ENCODE measurements around the gene ZNF850.
A peak's percentile ranks its signal among the peaks of the same experiment; 100 is the strongest.
"Not testable (repeated sequence)": the region's sequence is repeated elsewhere in the genome, so short reads cannot be mapped to it uniquely, and the experiment has no call there.

ZNF850 gene

DNA sequence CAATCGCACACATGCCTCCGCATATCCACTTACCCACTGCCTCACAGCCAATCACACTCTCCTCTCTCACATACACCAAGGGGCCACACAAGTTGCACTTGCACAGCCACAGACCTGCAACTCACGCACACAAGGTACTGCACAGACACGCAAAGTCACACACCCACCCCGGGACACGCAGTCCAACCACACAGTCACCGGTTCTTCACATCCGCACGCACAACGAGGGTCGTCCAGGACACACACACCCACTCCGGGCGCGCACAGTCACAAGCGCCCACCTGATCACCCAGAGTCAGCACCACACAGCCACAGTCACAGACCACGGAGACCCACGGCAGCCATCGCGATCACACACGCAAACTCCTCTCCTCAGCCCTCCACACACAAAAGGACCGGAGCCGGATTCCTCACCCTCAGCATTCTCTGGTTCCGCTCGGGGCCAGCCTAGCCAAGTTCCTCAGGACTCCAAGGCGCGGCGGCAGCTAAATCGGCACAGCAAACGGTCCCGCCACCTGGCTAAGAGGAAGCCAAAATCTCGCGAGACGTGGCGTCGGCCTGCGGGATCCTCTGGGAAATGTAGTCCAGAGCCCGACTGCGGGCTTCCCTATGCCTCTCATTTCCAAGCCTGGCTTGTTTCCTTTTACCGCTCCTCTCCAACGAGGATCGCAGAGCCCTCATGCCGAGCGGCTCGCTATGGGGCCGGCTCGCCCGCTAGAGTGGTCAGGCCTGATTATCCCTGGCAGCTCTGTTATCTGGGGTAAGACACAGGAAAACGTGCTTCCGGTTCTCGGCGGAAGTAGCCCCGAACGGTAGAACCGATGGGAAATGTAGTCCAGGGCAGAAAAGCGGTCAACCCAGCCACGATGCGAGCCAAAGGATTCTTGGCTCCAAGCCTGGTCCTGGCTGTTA, at the start of gene ZNF850:
Gene ZNF850, minus strand, starts transcription at position 497 of the 912 bp plus-strand sequence. CDS start 10,201 bp downstream, outside the sequence.
- DNase-seq (ENCODE audit: low read depth): peak; percentile 87

DNA sequence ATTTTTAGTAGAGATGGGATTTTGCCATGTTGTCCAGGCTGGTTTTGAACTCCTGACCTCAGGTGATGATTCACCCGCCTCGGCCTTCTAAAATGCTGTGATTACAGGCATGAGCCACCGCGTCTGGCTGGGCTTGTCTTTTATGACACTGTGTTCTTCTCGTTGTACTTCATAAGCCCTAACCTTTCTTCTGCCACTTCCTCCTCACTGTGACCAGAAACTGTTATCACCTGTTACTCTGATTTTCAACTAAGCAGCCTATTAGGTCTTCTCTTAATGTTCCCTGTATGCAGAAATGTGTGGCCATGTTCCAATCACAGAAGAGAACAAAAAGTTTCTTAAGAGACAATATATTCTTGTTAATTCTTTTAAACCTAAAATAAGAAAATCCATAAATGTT, 49.2 kb upstream of the ZNF850 start:
- no peak for DNase-seq (ENCODE audit: low read depth)

DNA sequence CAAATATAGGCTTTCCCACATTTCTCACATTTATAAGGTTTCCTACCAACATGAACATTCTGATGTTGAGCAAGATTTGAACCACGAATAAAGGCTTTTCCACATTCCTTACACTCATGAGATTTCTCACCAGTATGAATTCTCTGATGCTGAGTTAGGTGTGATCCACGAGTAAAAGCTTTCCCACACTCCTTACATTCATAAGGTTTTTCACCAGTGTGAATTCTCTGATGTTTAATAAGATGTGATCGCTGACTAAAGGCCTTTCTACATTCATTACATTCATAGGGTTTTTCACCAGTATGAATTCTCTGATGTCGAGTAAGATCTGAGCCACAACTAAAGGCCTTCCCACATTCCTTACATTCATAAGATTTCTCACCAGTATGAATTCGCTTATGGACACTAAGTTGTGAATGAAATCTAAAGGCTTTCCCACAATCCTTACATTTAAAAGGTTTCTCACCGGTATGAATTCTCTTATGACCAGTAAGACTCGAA, 46.6 kb upstream of the ZNF850 start:
- DNase-seq (ENCODE audit: low read depth): no peak

DNA sequence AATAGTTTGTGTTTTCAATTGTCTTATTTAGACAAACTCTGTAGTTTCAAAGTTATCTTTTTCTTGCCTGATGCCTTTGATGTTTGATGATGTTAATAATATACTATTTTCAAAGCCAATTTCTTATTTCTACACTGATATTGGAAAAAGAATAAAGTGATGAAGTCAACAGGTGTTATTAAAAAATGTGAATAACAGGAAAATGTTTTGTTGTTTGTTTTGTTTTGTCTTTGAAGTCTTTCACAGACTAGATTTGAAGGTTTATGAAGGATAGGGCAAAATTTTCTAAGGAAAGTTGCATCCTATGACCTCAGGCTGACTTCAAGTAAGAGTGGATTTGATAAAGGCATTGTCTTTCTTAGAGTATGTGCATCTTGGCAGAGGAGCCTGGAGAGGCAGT, 34.4 kb upstream of the ZNF850 start:
- DNase-seq (ENCODE audit: low read depth): no peak

DNA sequence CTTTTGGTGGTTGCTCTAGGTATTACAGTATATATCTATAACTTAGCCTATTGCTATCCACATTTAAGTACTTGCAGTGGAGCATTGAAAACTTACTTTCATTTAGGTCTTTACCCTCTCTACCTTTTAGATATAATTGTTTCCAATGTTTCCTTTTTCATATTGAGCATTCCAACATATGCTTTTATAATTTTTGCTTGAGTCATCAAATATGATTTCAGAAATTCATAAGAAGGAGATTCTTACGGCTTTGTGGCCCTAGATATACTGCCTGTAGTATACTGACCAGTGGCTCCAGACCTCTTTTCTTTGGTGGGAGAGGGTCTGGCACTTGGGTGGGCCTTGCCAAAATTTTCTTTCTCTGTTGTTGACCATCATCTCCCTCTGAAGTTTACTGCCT, 32.8 kb upstream of the ZNF850 start:
- DNase-seq (ENCODE audit: low read depth): no peak

DNA sequence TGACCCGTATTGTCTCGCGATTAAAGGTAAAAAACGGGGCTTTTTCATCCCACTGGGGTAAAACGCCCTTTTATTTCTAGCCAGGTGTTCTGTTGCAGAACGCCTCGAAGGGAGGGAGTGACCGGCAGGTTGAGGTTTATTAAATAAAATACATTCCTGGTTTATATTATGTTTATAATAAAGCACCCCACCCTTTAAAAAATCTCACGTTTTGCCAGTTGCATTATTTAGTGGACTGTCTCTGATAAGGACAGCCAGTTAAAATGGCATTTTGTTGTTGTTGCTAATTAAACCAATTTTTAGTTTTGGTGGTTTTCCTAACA, 25.1 kb upstream of the ZNF850 start:
- no peak for DNase-seq (ENCODE audit: low read depth)

DNA sequence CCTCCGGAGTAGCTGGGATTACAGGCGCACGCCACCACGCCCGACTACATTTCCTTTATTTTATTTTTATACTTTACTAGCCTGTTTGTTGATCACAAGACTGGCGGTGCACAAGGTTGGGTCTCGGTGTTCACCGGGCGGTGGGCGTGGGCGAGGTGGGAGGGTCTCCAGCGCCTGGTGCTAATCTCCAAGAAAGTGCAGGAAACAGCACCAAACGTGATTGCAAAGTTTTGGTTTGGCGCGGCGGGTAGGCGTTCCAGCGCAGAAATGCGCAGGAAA, 24.0 kb upstream of the ZNF850 start:
- no peak for DNase-seq (ENCODE audit: low read depth)

DNA sequence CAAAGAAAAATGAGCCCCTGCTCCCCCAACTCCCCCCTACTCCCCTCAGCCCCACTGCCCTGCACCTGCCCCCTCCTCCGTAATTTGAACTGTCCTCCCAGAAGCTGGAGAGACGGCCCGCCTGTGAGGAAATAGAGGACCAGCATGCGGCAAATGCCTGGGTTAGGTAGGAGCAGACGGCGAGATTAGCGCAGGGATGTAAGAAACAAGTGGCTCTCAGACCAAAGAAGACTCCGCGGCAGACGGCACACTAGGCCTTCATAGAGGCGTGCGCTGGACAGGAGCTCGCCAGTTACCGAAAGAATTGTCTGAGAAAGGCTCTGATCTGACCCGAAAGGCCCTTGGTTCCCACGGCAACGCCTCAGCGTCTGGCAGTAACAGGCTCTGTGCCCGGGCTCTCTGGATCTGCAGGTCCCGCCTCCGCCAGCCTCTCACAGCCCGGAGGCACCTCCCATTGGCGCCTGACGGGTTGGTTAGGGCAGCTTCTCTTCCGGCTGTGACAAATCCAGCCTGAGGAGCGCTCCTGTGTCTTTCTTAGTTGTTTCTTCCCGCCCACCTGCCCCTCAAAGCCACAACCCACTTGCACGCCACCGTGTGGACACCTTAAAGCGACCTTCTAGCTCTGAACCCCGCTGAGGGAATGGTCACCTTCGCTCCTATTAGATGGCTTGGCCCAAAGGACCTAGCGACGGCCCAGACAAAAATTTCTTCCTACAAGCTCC, 19.0 kb upstream of the ZNF850 start:
- DNase-seq (ENCODE audit: low read depth): not testable (repeated sequence)

DNA sequence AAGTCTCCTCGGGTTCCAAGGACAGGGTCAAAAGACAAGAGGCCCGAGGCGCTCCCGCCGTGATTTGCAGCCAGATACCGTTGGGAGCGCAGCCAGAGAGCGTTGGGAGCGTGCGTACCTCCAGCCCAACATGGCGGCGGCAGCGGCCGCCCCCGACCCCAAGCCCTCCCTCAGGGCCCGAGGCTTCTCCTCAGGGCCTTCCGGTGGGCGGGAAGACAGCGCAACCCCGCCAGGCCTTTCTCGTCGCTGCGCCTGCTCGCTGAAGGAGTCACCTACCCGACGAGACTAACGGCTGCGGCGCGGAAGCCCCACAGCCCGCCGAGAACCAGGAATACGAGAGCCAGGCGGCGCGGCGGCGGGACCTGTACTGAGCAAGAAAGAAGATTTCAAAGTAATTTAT, 3.2 kb upstream of the ZNF850 start:
- no peak for DNase-seq (ENCODE audit: low read depth)

DNA sequence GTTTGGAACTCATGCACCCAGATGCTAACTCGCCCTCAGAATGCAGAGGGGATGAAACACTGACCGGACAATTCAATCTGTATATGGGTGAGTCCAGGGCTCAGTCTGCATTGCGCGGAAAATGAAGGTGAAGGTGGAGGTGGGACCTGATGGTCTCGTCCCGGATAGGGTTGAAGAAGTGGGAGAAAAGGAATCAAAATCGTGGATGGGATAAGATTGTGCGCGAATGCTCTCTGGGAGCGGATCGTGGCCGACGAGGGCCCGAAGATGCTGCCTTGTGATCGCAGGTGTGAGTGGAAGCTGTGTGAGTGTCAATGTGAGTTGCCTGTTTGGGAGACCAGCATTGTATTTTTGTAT, 594 bp upstream of the ZNF850 start:
- no peak for DNase-seq (ENCODE audit: low read depth)

DNA sequence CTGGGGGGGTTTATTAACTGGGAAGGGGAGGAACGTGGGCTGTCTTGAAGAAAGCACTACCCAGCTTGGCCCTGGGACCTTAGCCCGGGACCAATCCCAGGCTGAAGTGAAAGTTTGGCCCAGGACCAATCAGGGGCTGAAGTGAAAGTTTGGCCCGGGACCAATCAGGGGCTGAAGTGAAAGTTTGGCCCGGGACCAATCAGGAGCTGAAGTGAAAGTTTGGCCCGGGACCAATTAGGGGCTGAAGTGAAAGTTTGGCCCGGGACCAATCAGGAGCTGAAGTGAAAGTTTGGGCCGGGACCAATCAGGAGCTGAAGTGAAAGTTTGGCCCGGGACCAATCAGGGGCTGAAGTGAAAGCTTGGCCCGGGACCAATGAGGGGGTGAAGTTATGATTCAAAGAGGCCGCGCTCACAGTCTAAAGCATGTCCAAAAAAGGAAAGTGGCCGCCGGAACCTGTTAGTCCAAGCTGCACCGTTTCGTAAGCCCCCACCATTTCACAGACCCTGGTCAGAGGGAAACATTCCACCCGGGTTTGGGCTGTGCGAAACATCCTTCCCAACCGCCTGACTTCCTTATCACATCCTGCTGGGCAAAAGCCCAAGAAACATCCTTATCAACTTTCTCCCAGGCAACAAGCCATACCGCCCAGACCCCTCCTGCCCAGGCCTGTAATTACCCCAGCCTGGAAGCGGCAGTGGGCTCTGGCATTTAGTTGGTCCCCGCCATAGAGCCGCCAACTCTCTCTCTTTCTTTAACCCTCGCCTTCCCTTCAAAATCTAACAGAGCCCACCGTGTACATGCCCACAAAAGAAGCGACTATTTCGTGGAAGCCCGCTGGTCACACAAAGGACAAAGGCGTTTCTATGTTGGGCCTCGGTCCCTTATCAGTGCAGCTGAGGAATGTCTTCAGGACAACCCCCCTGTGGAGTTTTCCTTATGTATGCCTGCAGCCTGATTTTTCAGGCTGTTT, 1.1 kb downstream of the ZNF850 start:
- DNase-seq (ENCODE audit: low read depth): no peak

DNA sequence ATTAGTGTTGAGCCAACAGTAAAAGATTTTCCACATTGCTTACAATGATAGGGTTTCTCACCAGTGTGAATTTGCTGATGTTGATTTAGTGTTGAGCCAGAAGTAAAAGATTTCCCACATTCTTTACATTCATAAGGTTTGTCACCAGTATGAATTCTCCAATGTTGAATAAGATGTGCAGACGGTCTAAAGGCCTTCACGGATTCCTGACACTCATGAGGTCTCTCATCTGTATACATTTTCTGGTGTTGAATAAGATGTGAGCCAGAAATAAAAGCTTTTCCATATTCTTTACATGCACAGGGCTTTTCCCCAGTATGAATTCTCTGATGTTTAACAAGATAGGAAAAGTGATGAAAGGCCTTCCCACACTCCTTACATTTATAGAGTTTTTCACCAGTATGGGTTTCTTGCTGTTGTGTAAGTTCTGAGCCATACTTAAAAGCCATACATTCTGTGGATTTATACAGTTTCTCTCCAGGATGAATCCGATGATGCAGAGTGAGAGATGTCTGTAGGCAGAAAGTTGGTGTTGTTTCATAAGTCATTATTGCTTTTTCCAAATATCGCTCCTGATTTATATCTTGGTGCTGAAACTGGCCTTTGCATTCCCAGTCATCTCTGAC, 22.4 kb downstream of the ZNF850 start:
- DNase-seq (ENCODE audit: low read depth): no peak

DNA sequence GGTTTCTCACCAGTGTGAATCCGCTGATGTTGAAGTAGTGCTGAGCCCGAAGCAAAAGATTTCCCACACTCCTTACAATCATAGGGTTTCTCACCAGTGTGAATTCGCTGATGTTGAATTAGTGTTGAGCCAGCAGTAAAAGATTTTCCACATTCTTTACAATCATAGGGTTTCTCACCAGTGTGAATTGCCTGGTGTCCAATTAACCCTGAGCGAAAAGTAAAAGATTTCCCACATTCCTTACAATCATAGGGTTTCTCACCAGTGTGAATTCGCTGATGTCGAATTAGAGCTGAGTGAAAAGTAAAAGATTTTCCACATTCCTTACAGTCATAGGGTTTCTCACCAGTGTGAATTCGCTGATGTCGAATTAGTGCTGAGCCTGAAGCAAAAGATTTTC, 23.0 kb downstream of the ZNF850 start:
- DNase-seq (ENCODE audit: low read depth): not testable (repeated sequence)

DNA sequence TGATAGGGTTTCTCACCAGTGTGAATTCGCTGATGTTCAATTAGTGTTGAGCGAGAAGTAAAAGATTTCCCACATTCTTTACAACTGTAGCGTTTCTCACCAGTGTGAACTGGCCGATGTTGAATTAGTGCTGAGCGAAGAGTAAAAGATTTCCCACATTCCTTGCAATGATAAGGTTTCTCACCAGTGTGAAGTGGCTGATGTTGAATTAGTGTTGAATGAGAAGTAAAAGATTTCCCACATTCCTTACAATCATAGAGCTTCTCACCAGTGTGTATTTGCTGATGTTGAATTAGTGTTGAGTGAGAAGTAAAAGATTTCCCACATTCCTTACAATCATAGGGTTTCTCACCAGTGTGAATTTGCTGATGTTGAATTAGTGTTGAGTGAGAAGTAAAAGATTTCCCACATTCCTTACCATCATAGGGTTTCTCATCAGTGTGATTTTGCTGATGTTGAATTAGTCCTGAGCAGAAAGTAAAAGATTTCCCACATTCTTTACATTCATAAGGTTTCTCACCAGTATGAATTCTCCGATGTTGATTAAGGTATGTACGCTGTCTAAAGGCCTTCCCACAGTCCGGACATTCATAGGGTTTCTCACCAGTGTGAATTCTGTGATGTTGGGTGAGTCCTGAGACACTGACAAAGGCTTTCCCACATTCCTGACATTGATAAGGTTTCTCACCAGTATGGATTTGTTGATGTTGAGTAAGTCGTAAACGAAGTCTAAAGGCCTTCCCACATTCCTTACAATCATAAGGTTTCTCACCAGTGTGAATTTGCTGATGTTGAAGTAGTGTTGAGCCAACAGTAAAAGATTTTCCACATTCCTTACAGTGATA, 24.0 kb downstream of the ZNF850 start:
- DNase-seq (ENCODE audit: low read depth): no peak

DNA sequence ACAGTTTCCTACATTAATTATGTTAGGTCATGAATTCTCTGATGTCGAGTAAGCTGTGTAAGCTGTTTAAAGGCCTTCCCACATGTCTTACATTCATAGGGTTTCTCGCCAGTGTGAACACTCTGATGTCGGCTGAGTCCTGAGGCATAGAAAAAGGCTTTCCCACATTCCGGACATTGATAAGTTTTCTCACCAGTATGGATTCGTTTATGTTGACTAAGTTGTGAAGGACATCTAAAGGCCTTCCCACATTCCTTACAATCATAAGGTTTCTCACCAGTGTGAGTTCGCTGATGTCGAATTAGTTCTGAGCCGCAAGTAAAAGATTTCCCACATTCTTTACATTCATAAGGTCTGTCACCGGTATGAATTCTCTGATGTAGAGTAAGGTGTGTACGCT, 24.9 kb downstream of the ZNF850 start:
- no peak for DNase-seq (ENCODE audit: low read depth)

DNA sequence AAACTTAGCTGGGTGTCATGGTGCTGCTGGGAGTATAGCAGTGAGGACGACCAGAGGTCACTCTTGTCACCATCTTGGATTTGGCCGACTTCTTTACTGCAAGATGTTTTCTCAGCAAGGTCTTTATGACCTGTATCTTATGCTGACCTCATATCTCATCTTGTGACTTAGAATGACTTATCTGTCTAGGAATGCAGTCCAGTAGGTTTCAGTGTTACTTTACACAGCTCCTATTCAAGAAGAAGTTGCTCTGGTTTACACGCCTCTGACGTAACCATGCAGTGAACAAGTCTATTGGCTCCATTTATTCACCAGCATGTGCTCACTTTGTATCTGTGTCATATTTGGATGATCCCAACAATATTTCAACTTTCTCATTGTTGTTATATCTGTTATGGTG, 26.7 kb downstream of the ZNF850 start:
- DNase-seq (ENCODE audit: low read depth): no peak

DNA sequence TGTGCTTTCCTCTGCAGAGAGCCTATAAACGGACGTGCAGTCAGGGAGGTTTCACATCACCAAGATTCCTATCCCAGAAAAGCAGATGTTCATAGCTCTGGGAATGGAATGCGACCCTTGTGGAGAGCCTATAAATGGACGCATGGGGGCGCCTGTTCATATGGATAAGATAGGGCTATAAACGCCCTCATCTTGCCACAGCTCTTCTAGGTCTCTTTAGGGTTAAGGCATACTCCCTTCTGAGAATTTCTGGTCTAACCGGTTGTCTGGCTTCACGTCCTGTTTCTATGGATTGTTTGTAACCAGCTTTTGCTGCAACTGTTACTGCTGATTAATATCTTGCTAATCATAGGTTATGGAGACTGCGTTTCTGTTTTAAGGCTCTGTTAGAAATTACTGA, 36.4 kb downstream of the ZNF850 start:
- DNase-seq (ENCODE audit: low read depth): not testable (repeated sequence)

DNA sequence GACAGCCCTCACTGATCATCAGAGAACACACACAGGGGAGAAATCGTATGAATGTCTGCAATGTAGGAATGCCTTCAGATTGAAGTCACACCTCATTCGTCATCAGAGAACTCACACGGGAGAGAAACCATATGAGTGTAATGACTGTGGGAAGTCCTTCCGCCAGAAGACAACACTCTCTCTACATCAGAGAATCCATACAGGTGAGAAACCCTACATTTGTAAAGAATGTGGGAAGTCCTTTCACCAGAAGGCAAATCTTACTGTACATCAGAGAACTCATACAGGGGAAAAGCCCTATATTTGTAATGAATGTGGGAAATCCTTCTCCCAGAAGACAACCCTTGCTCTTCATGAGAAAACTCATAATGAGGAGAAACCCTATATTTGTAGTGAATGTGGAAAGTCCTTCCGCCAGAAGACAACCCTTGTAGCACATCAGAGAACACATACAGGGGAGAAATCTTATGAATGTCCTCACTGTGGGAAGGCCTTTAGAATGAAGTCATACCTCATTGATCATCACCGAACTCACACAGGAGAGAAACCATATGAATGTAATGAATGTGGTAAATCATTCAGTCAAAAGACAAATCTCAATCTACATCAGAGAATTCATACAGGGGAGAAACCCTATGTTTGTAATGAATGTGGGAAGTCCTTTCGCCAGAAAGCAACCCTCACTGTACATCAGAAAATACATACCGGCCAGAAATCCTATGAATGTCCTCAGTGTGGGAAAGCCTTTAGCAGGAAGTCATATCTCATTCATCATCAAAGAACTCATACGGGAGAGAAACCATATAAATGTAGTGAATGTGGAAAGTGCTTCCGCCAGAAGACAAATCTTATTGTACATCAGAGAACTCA, 52.7 kb downstream of the ZNF850 start:
- DNase-seq (ENCODE audit: low read depth): no peak

DNA sequence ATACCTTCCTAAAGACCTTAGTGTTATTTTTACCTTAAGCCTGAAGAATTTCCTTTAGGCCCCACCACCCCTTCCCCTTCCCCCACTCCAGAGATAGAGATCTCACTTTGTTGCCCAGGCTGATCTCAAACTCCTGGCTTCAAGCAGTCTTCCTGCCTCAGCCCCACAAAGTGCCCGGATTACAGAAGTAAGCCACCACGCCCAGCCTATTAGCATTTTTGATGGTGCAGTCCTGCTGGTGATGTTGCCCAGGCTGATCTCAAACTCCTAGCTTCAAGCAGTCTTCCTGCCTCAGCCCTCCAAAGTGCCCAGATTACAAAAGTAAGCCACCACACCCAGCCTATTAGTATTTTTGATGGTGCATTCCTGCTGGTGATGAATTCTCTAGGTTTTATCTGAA, 63.2 kb downstream of the ZNF850 start:
- no peak for DNase-seq (ENCODE audit: low read depth)

DNA sequence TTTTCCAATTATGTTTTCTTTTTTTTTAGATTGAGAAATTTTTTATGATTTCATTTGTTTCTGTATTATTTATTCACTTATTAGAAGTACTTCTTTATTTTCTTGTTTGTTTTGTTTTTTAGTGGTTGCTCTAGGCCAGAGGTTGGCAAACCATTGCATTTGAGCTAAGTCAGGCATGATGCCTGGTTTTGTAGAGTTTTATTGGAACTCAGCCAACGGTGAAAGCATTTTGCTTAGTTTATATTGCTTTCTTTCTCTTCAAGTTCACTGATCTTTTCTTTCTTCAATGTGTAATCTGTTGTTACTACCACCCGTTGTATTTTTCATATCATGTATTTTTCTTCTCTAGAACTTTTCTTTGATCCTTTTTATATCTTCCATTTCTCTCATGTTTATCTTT, 65.5 kb downstream of the ZNF850 start:
- DNase-seq (ENCODE audit: low read depth): no peak

Data from activated T-helper 9 cell treated with anti-CD3 and anti-CD28 coated beads, Interleukin-2, amount 50 U/mL, for 16 hours (primary cell).